Mesothelial cell of epicardium (in vitro differentiated cells): ENCODE data around the gene MAPK9. TPM values are rescaled to one million over a fixed set of nuclear protein-coding genes. Genes with fewer than 3 reads are reported as not detected.

Experiments used
- DNase-seq, 2 experiments: peaks; one replicate each; pipeline ENCODE4 v3.0.0; 2021; ENCODE audit warnings: low spot score in 2 of 2; ENCODE audit not compliant: unreplicated experiment in 2 of 2
- H3K27ac Mint-ChIP-seq: 2 replicates; pipeline ENCODE4 v1.8.0; 2021; ENCODE audit warnings: mixed read lengths
- H3K27me3 Mint-ChIP-seq: 2 replicates; pipeline ENCODE4 v1.8.0; 2021; ENCODE audit warnings: low read depth, mixed read lengths
- H3K36me3 Mint-ChIP-seq: 2 replicates; pipeline ENCODE4 v1.8.0; 2021; ENCODE audit warnings: mixed read lengths
- H3K4me1 Mint-ChIP-seq: 2 replicates; pipeline ENCODE4 v1.8.0; 2021; ENCODE audit warnings: mixed read lengths
- H3K4me3 Mint-ChIP-seq: 2 replicates; pipeline ENCODE4 v1.8.0; 2021; ENCODE audit warnings: mild to moderate bottlenecking, moderate library complexity, mixed read lengths
- H3K9me3 Mint-ChIP-seq: 2 replicates; pipeline ENCODE4 v1.8.0; 2021; ENCODE audit warnings: mixed read lengths
- CTCF ChIP-seq: fragments of 200-600 bp; sonication (generic); IDR thresholded peaks from one replicate; pipeline ENCODE4 v1.5.0; 2021; ENCODE audit warnings: antibody characterized with exemption; ENCODE audit not compliant: unreplicated experiment
- total RNA-seq: library from RNA; stranded (reverse); gene quantifications from 3 replicates; pipeline ENCODE4 v1.2.1, GENCODE V29; 2021

Gene MAPK9
- total RNA-seq, 1 donor from 2014 or later = 35.7 TPM

DNA sequence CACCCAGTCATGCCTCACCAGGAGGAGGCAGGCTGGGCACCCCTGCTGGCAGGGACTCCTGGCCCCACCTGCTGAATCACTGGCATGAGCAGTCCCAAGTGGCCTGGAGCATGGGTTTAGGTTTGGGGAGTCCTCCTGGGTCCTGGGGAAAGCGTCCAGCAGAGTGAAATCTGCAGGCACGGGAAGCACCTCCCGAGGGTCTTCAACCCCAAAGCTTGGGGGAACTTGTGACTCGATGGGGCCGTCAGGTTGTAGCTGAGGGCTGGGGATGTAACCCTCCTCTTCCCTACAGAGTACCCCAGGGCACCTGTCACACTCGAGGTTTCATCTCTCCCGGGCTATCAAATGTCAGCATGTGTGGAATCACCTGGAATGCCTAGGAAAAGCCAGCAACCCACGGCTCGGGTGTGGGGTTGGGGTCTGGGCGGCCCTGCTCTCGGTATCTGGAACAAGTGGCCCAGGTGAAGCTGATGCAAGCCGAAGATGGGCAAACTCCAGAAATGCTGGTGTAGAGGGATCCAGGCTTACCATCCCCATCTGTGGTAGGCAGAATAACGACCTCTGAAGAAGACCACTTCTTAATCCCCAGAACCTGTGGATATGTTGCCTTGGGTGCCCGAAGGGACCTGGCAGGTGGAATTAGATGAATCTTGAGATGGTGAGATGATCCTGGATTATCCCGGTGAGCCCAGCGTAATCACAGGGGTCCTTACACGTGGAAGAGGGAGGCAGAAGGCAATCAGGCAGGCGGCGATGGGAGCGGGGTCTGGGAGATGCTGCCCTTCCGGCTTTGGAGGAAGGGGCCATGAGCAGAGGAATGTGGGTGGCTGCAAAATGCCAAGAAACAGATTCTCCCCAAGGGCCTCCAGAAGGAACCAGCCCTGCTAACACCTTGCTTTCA lies 76.8 kb downstream of the MAPK9 start:
- Mint-ChIP-seq H3K36me3 (peaks cover 10% of the 10 kb centered on the region), H3K9me3 (peaks cover 28% of the 10 kb centered on the region), H3K4me3 (no peak overlapping the region), H3K27me3 (peaks cover 12% of the 10 kb centered on the region), H3K4me1 (no peaks in the 10 kb centered on the region), H3K27ac (no peak overlapping the region)
- no peak for DNase-seq
- TF ChIP-seq CTCF = no peak

GRCh38 chr5:180213657-180214207 lies 78.2 kb downstream of the MAPK9 start:
- TF ChIP-seq CTCF = no peak
- no peak for DNase-seq
- no peaks in the 10 kb centered on the region for H3K4me1 Mint-ChIP-seq
- no peak overlapping the region for H3K4me3 Mint-ChIP-seq
- peaks cover 14% of the 10 kb centered on the region for H3K9me3 Mint-ChIP-seq
- H3K36me3 Mint-ChIP-seq = peaks cover 4% of the 10 kb centered on the region
- H3K27ac Mint-ChIP-seq = no peak overlapping the region
- peaks cover 17% of the 10 kb centered on the region for H3K27me3 Mint-ChIP-seq

GRCh38 chr5:180213256-180213600 lies 78.7 kb downstream of the MAPK9 start:
- Mint-ChIP-seq H3K36me3 (peaks cover 4% of the 10 kb centered on the region), H3K27me3 (peaks cover 20% of the 10 kb centered on the region), H3K9me3 (peaks cover 9% of the 10 kb centered on the region), H3K4me3 (no peak overlapping the region), H3K4me1 (peaks cover 3% of the 10 kb centered on the region), H3K27ac (no peak overlapping the region)
- DNase-seq = no peak
- no peak for TF ChIP-seq CTCF

- Mint-ChIP-seq H3K27me3 (peaks cover 26% of the 10 kb centered on the region), H3K9me3 (peaks cover 5% of the 10 kb centered on the region), H3K4me3 (no peak overlapping the region), H3K4me1 (peaks cover 6% of the 10 kb centered on the region), H3K27ac (no peak overlapping the region), H3K36me3 (no peaks in the 10 kb centered on the region)
- DNase-seq = no peak
- TF ChIP-seq CTCF = no peak
Measured at GRCh38 chr5:180212363-180213255, 79.3 kb downstream of the MAPK9 start.

DNA sequence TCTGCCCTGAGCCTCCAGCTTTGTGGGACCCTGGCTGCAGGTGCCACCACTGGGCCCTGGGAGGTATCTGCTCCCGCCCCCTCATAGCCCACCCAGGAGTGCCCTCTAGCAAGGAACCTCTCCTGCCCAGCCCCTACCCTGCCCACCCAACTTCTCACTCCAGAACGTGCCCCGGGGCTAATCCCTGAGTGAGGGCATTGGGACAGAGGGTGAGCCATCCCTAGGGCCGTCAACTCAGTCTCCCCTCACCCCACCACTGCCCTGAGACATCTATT lies 80.2 kb downstream of the MAPK9 start:
- H3K9me3 Mint-ChIP-seq = peaks cover 5% of the 10 kb centered on the region
- no peak for DNase-seq
- H3K4me3 Mint-ChIP-seq = no peak overlapping the region
- peaks cover 6% of the 10 kb centered on the region for H3K4me1 Mint-ChIP-seq
- no peaks in the 10 kb centered on the region for H3K36me3 Mint-ChIP-seq
- no peak for TF ChIP-seq CTCF
- peaks cover 31% of the 10 kb centered on the region for H3K27me3 Mint-ChIP-seq
- H3K27ac Mint-ChIP-seq = no peak overlapping the region
